Lung microvascular endothelial cell (primary cell): ENCODE results near the gene DUS1L. TPM values are rescaled to one million over a fixed set of nuclear protein-coding genes. Genes with fewer than 3 reads are reported as not detected.

Experiments
- DNase-seq, 2 donors: peaks; one replicate each; pipeline versions ENCODE4 v3.0.0 to v3.0.0-alpha.2; 2010; ENCODE audit warnings: low read depth in 2 of 2
- total RNA-seq: library from RNA; depleted of rRNA; stranded (reverse); fragments of >200 nt; gene quantifications from 2 replicates; pipeline ENCODE4 v1.2.1, GENCODE V29; 2014

The DUS1L gene
- total RNA-seq, 1 donor from 2014 or later, result 35.5 TPM

DNA sequence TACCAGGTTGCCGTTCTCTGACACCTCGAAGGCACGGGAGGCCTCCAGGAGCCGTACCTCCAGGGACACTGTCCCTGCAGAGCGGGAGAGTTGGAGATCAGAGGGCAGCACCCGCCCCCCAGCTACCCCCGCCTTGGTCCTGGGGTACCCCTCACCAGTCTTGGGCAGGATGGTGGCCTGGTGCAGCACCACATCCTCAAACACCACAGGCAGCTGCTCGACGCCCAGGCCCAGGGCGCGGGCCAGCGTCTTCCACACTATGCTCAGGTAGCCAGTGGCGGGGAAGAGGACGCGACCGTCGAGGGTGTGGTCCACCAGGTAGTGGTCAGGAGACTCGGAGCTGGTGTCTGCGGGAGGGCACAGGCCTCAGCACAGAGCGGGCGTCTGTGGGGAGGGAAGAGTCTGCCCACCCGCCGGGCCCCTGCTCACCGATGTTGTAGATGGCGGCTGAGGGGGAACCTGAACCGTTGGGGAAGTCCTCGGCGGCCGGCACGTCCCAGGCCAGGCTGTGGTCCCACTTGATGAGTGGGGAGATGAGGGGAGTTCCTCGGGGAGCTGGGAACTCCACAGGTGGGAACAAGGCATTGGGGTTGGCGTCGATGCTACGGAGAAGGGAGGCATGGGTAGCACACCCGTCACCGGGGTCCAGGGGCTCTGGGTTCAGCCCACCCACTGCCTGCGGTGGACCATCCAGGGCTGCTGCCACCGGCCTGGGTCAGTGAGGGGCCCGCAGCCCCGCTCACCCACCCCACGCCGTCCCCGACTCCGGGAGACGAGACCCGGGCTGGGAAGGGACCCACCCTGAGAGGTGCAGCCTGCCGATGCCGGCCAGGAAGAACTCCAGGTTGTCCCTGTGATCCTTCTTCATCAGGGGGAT, 22.6 kb upstream of the DUS1L start:
- no peak for DNase-seq

DNA sequence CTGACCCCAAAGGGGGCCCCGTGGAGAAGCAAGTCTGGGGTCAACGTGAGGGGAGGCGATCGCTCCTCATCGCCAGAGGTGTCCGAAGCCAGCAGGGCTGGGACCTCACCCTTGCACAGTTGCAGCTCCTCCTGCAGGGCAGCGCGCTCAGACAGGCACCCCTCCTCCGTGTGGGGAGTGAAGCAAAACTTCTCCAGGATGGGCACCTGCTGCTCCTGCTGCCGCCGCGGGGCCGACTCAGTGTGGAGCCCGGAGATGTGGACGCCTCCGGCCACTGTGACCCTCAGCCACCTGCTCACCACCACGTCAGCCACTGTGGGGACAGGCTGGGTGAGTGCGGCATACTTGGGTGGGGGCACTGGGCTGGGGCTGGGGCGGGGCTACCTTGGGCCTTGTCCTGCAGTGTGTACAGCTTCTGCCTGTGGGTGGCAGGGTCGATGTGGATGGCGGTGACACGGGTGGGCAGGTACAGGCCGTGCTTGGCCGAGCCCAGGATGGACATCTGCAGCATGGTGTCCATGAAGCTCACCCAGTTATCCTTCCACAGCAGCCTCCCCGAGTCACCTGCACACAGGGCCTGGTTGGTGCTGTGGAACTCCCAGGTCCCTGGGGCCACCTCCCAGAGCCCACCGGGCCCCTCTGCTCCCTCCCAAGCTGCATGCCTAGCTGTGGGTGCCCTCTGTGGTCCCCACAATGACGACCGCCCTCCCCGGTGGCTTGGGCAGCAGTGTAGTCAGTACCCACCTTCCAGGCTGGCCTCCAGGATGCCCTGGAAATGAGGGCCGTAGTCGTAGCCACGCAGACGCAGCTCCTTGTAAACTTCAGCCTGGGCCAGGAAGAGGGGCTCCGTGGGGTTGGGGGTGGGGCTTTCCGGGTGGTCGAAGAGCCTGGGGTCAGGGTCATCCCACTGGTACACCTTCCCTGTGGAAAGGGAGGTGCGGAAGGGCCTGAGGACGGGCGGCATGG, 21.6 kb upstream of the DUS1L start:
- no peak for DNase-seq

DNA sequence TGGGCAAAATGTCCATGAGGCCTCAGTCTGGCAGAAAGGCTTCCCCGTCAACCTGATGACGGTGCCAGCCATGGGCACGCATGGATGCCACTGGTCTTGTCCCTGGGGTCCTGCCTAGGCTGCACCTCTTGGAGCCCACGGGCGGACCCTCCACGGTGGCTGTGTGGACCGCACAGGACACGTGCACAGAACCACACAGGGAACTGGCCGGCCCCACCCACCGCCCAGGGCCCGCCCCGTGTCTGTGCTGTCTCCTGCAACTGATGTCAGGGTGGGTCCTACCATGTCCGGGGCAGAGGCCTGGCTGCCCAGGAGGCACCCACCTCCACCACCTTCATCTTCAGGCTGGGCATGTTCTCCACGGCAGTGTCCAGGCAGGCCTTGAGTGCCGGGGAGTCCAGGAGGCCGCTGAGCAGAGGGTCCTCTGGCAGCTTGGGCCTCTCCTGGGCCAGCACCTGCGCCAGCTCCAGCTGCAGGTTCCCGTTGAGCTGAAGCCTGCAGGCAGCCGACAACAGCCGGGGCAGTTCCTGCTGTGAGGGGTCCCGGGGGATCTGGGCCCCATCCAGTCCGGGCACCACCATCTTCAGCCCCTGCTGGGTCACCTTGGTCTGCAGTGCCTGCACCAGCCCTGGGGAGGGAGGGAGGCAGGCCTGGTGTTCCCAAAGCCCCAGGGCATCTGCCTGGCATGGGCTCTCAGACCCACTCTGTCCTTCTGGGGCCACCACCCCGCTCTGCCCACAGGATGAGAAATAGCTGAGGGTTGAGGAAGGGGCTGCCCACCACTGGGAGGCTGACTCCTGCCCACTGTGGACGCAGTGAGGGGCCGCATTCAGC, 20.5 kb upstream of the DUS1L start:
- DNase-seq, result no peak

GRCh38 chr17:82085031-82085861, 19.6 kb upstream of the DUS1L start:
- DNase-seq, result no peak

DNA sequence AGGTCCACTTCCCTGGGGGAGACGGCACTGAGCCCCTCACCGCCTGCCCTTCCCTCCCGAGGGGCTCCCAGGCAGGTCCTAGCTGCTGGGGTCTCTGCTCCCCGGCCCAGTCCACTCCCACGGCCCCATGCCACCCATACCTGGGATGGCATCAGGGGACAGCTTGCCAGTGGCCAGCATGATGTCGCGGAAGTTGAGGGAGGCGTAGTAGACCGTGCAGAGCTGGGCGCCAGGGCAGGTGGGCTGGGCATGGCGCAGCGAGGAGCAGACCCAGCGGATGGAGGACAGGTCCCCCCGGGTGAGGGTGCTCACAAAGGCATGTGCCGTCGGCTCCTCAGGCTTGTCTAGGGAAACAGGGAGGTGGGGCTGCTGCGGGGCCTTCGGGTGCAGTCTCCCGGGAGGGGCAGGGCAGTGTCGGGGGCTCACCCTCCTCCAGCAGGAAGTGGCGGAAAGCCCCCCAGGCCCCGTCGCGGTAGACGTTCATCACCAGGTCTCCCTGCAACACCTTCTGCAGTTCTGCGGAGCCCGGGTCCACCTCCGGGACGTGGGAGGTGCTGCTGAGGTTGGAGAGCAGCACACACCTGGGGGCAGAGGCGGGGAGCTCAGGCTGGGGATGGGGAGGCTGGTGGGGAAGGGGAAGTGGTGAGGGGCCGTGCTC, 18.9 kb upstream of the DUS1L start:
- no peak for DNase-seq

DNA sequence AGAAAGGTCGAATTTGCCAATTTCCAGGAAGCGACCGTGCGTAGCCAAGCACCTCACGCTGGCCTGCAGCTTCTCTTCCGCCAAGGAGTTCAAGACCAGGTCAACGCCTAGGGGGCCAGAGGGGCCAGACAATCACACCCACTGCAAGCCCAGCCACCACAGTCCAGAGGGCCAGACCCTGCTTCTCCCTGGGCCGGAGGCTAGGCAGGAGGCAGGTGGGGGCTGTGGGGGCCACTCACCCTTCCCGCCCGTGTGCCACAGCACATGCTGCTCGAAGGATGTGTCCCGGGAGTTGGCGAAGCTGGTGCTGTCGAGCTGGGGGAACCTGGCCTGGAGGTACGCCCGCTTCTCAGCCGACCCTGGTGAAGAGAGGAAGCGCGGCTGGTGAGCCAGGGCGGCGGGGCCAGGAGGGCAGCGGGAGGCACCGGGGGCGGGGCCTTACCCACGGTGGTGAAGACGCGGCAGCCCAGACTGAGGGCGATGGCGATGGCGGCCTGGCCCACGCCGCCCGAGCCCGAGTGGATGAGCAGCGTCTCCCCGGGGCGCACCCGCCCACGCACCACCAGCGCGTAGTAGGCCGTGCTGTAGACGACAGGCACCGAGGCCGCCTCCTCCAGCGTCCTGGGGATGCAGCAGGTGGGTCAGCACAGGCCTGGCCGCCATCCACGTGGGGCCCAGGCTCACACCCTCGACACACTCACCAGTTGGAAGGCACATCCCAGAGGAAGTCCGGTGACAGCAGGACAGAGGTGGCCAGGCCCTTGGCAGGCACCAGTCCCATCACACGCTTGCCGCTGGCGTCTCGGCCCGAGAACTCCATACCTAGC, 18.1 kb upstream of the DUS1L start:
- no peak for DNase-seq

GRCh38 chr17:82083009-82083408, 17.4 kb upstream of the DUS1L start:
- no peak for DNase-seq

- DNase-seq, result no peak
Observed at GRCh38 chr17:82082456-82082855, 16.9 kb upstream of the DUS1L start.

DNA sequence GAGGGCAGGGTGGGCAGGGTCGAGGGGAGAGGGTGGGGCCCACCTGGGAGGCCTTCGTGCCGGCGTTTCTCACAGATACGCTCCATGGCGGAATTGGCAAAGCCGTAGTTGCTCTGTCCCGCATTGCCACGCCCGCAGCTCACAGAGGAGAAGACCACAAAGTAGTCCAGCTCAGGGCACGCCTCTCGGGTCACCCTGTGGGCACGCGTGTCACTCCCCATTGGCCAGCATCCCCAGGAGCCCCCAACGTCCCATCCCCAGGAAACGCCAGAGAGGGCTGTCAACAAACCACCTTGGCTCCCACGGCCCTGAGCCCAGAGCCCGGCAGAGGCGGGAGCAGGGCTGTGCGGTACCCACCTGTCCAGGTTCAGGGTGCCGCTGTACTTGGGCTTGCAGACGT, 16.4 kb upstream of the DUS1L start:
- DNase-seq, result no peak

DNA sequence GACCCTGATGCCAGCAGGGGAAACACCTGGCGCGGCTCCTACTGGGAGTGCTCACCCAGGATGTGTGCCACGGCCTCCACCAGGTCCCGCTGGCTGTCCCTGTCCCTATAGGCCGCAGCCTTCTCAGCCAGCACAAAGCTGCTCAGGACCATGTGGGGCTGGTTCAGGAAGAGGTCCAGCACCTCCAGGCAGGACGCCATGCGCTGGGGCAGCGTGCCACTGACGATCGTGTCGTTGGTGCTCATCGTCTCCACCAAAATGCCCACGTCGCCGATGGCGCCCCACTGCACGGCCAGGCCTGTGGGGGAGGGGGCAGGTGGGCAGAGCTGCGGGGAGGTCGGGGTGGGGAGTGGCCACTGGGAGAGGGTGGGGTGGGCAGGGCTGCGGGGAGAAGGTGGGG, 15.9 kb upstream of the DUS1L start:
- DNase-seq, result no peak

- no peak for DNase-seq
Observed at GRCh38 chr17:82080789-82081464, 15.3 kb upstream of the DUS1L start.

- DNase-seq, result no peak
Observed at GRCh38 chr17:82080048-82080788, 14.6 kb upstream of the DUS1L start.

- no peak for DNase-seq
Observed at GRCh38 chr17:82079001-82079677, 13.5 kb upstream of the DUS1L start.

DNA sequence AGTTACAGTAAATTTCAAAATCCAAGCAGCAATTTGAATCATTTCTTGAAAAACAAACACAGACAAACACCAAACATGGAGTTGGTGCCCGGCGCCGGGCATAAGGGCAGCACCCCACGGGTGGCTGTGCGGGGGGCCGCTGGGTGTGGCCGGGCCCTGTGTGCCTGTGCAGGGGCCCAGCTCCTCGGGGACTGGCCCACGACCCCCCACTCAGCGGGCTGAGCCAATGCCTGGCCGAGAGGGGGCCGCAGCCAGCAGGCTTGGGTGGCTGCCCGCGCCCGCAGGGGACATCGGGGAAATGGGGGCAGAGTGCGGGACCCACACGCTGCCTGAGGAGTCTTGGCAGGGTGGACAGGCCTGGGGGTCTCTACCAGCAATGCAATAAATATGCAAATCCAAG, 12.8 kb upstream of the DUS1L start:
- no peak for DNase-seq

GRCh38 chr17:82077617-82078358, 12.2 kb upstream of the DUS1L start:
- no peak for DNase-seq

GRCh38 chr17:82076785-82077591, 11.4 kb upstream of the DUS1L start:
- no peak for DNase-seq
